Colonic mucosa (tissue), 4 donors: ENCODE data around the gene NOPCHAP1. TPM values are rescaled to one million over a fixed set of nuclear protein-coding genes. Genes with fewer than 3 reads are reported as not detected.

ENCODE experiments used
- DNase-seq: peaks from one replicate; pipeline ENCODE4 v3.0.0-alpha.2; 2020
- H3K27ac ChIP-seq: fragments of 200-600 bp; one replicate; pipeline ENCODE4 v1.8.0; 2021
- H3K27me3 ChIP-seq: fragments of 200-600 bp; one replicate; pipeline ENCODE4 v1.8.0; 2021
- H3K36me3 ChIP-seq: fragments of 200-600 bp; one replicate; pipeline ENCODE4 v1.8.0; 2021
- H3K4me1 ChIP-seq: fragments of 200-600 bp; one replicate; pipeline ENCODE4 v1.8.0; 2021; ENCODE audit warnings: mild to moderate bottlenecking
- H3K4me3 ChIP-seq: fragments of 200-600 bp; one replicate; pipeline ENCODE4 v1.8.0; 2021
- H3K9ac ChIP-seq, 2 donors: one replicate each; pipeline ENCODE4 v1.7.0; 2013; ENCODE audit warnings: control low read depth in 2 of 2, low read depth in 2 of 2, low read length in 2 of 2
- H3K9me3 ChIP-seq: fragments of 200-600 bp; one replicate; pipeline ENCODE4 v1.8.0; 2021
- intact Hi-C: fragments of 100-400 bp; cut with DNase I; formaldehyde crosslinking; loops from one replicate; pipeline ENCODE4 v1.14.1; 2022
- total RNA-seq, 2 donors: library from RNA; stranded (reverse); fragmentation: NEBNext Ultra II Directional in 1 of 2; extraction: Animal tissue kit (Norgen Biotek cat#: 25700) in 1 of 2; gene quantifications; one replicate each; pipeline ENCODE4 v1.2.1, GENCODE V29; 2021
- TF ChIP-seq, protein P1 (sequence below): fragments of 200-600 bp; IDR thresholded peaks from one replicate; pipeline ENCODE4 v1.8.0; 2022; ENCODE audit warnings: antibody characterized with exemption, mild to moderate bottlenecking
- donor health status: healthy.
- donor health status: DM: no; HTN: no; CAD: no.
- donor health status: DM: no; HTN: no; CAD: no.

NOPCHAP1 gene
- total RNA-seq, 2 donors from 2014 or later, result 8.7 to 15.3 TPM

DNA sequence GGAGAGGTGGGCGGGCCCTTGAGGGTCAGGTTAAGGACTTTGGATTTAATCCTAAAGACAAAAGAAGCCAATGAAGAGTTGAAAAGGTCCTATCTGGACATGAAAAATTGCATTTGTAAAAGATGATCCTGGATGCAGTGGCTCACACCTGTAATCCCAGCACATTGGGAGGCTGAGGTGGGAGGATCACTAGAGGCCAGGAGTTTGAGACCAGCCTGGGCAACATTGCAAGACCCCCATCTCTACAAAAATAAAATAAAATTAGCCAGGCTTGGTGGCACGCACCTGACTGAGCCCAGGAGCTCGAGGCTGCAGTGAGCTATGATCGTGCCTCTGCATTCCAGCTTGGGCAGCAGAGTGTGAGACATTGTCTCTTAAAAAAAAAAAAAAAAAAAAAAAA is 25.7 kb upstream of the NOPCHAP1 start:
- H3K36me3 ChIP-seq, result no peaks in the 10 kb centered on the region
- TF ChIP-seq, protein P1, sequence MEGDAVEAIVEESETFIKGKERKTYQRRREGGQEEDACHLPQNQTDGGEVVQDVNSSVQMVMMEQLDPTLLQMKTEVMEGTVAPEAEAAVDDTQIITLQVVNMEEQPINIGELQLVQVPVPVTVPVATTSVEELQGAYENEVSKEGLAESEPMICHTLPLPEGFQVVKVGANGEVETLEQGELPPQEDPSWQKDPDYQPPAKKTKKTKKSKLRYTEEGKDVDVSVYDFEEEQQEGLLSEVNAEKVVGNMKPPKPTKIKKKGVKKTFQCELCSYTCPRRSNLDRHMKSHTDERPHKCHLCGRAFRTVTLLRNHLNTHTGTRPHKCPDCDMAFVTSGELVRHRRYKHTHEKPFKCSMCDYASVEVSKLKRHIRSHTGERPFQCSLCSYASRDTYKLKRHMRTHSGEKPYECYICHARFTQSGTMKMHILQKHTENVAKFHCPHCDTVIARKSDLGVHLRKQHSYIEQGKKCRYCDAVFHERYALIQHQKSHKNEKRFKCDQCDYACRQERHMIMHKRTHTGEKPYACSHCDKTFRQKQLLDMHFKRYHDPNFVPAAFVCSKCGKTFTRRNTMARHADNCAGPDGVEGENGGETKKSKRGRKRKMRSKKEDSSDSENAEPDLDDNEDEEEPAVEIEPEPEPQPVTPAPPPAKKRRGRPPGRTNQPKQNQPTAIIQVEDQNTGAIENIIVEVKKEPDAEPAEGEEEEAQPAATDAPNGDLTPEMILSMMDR, result no peak
- H3K27ac ChIP-seq, result no peak overlapping the region
- H3K4me1 ChIP-seq, result peaks cover 6% of the 10 kb centered on the region
- H3K27me3 ChIP-seq, result no peaks in the 10 kb centered on the region
- no peak for DNase-seq
- no peaks in the 10 kb centered on the region for H3K9me3 ChIP-seq
- H3K4me3 ChIP-seq, result no peak overlapping the region
- no peak overlapping the region for H3K9ac ChIP-seq
- intact Hi-C loops, result no loop called here

DNA sequence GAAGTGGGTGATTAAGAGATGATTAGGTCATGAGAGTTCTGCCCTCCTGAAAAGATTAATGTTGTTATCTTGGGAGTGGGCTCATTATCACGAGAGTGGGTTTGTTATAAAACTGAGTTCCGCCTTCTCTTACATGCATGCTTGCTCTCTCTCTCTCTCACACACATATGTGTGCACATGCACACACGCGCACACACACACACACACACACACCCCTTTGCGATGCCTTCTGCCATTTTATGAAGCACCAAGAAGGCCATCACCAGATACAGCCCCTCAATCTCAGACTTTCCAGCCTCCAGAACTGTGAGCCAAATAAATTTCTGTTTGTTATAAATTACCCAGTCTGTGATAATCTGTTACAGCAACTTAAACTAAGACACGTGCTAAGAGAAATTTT is 22.4 kb upstream of the NOPCHAP1 start:
- Histone ChIP-seq H3K9ac (no peak overlapping the region), H3K27me3 (no peaks in the 10 kb centered on the region), H3K9me3 (no peaks in the 10 kb centered on the region), H3K4me3 (no peak overlapping the region), H3K4me1 (peaks cover 5% of the 10 kb centered on the region), H3K36me3 (no peaks in the 10 kb centered on the region), H3K27ac (no peak overlapping the region)
- DNase-seq, result no peak
- intact Hi-C loops, result no loop called here
- TF ChIP-seq, protein P1, result no peak

DNA sequence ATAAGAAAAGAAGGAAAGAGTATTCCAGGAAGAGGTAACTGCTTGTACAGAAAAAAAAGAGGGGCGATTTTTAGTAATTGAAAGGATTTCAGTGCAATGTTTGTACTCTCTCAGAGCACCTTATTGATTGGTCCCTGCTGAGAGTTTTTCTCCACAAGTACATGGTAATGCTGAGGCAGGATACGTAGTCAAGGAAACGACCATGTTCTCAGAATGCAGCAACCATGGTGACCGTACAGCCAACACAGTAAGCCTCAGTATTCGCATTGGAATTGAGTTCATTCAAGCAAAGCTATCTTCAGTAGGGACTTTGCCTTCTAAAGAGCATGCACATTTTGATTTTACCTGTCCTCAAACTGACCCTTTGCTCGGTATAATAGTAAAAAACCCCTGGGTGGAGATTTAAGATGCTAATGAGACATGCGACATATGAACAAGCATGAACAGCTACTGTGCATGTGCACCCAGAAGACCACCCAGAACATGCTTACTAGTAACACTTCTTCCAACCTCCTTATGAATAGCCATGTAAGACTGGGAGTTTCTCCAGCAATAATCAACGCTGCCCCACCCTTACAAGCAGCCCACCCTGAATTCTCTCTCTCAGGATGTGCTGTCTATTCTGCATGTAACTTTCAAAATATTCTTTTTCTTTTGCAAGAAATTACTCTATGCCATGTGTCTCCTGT is 21.8 kb upstream of the NOPCHAP1 start:
- no peaks in the 10 kb centered on the region for H3K36me3 ChIP-seq
- no peaks in the 10 kb centered on the region for H3K27me3 ChIP-seq
- intact Hi-C loops, result no loop called here
- DNase-seq, result no peak
- TF ChIP-seq, protein P1, result no peak
- no peak overlapping the region for H3K27ac ChIP-seq
- H3K9me3 ChIP-seq, result no peaks in the 10 kb centered on the region
- no peak overlapping the region for H3K4me3 ChIP-seq
- no peak overlapping the region for H3K9ac ChIP-seq
- no peaks in the 10 kb centered on the region for H3K4me1 ChIP-seq

- Histone ChIP-seq H3K4me1 (no peaks in the 10 kb centered on the region), H3K36me3 (no peaks in the 10 kb centered on the region), H3K27ac (no peak overlapping the region), H3K9ac (no peak overlapping the region), H3K4me3 (no peak overlapping the region), H3K27me3 (no peaks in the 10 kb centered on the region), H3K9me3 (no peaks in the 10 kb centered on the region)
- TF ChIP-seq, protein P1, result no peak
- intact Hi-C loops, result no loop called here
- DNase-seq, result no peak
Observed at GRCh38 chr12:104964856-104965205, 21.3 kb upstream of the NOPCHAP1 start.

- intact Hi-C loops, result no loop called here
- Histone ChIP-seq H3K36me3 (no peaks in the 10 kb centered on the region), H3K4me1 (no peaks in the 10 kb centered on the region), H3K27ac (no peak overlapping the region), H3K27me3 (no peaks in the 10 kb centered on the region), H3K9ac (no peak overlapping the region), H3K9me3 (no peaks in the 10 kb centered on the region), H3K4me3 (no peak overlapping the region)
- TF ChIP-seq, protein P1, result no peak
- no peak for DNase-seq
Observed at GRCh38 chr12:104966677-104967076, 19.4 kb upstream of the NOPCHAP1 start.
